NOMO-1 treated with DMSO at 0.1 percent for 48 hours (cell line): Measurements from ENCODE around the gene MAP1A.
"Not testable (repeated sequence)": the region's sequence is repeated elsewhere in the genome, so short reads cannot be mapped to it uniquely, and the experiment has no call there.

ENCODE experiments used
- DNase-seq: peaks from one replicate; lab custom pipeline; 2025; ENCODE audit not compliant: unreplicated experiment; lab: John Stamatoyannopoulos, UW

Gene MAP1A

GRCh38 chr15:43528542-43529007 lies 11.2 kb downstream of the MAP1A start:
- no peak for DNase-seq

- no peak for DNase-seq
These were observed 11.7 kb downstream of the MAP1A start for GRCh38 chr15:43529141-43529540.

GRCh38 chr15:43529587-43530345 lies 12.4 kb downstream of the MAP1A start:
- DNase-seq, result no peak

GRCh38 chr15:43531018-43531670 lies 13.7 kb downstream of the MAP1A start:
- DNase-seq, result no peak

- DNase-seq, result not testable (repeated sequence)
These were observed 15.4 kb downstream of the MAP1A start for GRCh38 chr15:43532826-43533225.

- DNase-seq, result no peak
These were observed 17.5 kb downstream of the MAP1A start for GRCh38 chr15:43534897-43535296.

GRCh38 chr15:43538091-43538490 lies 20.7 kb downstream of the MAP1A start:
- DNase-seq, result no peak

- DNase-seq, result no peak
These were observed 24.4 kb downstream of the MAP1A start for GRCh38 chr15:43541785-43542184.

GRCh38 chr15:43544266-43544665 lies 26.9 kb downstream of the MAP1A start:
- no peak for DNase-seq

- no peak for DNase-seq
These were observed 28.0 kb downstream of the MAP1A start for GRCh38 chr15:43545426-43545825.

GRCh38 chr15:43547539-43547938 lies 30.1 kb downstream of the MAP1A start:
- DNase-seq, result no peak

GRCh38 chr15:43550527-43551363 lies 33.3 kb downstream of the MAP1A start:
- DNase-seq, result no peak

- DNase-seq, result no peak
These were observed 34.8 kb downstream of the MAP1A start for GRCh38 chr15:43552256-43552655.

- DNase-seq, result no peak
These were observed 35.6 kb downstream of the MAP1A start for GRCh38 chr15:43552986-43553385.

- DNase-seq, result not testable (repeated sequence)
These were observed 45.3 kb downstream of the MAP1A start for GRCh38 chr15:43562753-43563152.

GRCh38 chr15:43563793-43564192 lies 46.4 kb downstream of the MAP1A start:
- DNase-seq, result not testable (repeated sequence)

- DNase-seq, result not testable (repeated sequence)
These were observed 49.2 kb downstream of the MAP1A start for GRCh38 chr15:43566615-43567014.

GRCh38 chr15:43574607-43575006 lies 57.2 kb downstream of the MAP1A start:
- not testable (repeated sequence) for DNase-seq
